ENCODE measurements around the gene RASAL2. TPM values are rescaled to one million over a fixed set of nuclear protein-coding genes. Genes with fewer than 3 reads are reported as not detected.
A peak's percentile ranks its signal among the peaks of the same experiment; 100 is the strongest.

RASAL2 gene
- total RNA-seq, 1 experiment from 2014 or later: 22.2 TPM

GRCh38 chr1:178379807-178380206 is 285.9 kb downstream of the RASAL2 start:
- H3K4ac ChIP-seq (ENCODE audit: low read depth, low read length): no peak overlapping the region
- no peaks in the 10 kb centered on the region for H4K20me1 ChIP-seq (ENCODE audit: control insufficient read depth, insufficient read depth, insufficient read length)
- H2BK12ac ChIP-seq (ENCODE audit: insufficient read length, low read depth, low read length): no peak overlapping the region
- H3K27ac ChIP-seq (ENCODE audit: insufficient read length, low read depth, low read length): no peak overlapping the region
- no peaks in the 10 kb centered on the region for H3K79me2 ChIP-seq (ENCODE audit: insufficient read depth, low read length)
- no peak overlapping the region for H4K5ac ChIP-seq (ENCODE audit: insufficient read length, low read depth, low read length)
- H3K9me3 Mint-ChIP-seq: no peaks in the 10 kb centered on the region
- no peak overlapping the region for H2BK120ac ChIP-seq (ENCODE audit: low read depth, low read length, poor library complexity, severe bottlenecking)
- H3K27me3 ChIP-seq (ENCODE audit: insufficient read depth, low read length): no peaks in the 10 kb centered on the region
- H4K91ac ChIP-seq (ENCODE audit: insufficient read length, low read depth, low read length): no peak overlapping the region
- no peak overlapping the region for H4K8ac ChIP-seq (replicated peaks; ENCODE audit: insufficient read length, low read depth, low read length)
- H3K36me3 Mint-ChIP-seq (ENCODE audit: insufficient read depth in 1 of 3, low read depth in 3 of 3): no peaks in the 10 kb centered on the region
- H3K56ac ChIP-seq (ENCODE audit: insufficient read length, low read depth, low read length): no peak overlapping the region
- no peak overlapping the region for H2BK5ac ChIP-seq (ENCODE audit: insufficient read length, low read length)
- WGBS (ENCODE audit: extremely low coverage, insufficient read length, low lambda C conversion rate): no CpG with 5 or more reads among the region's 14 CpGs
- no peak overlapping the region for H3K4me3 Mint-ChIP-seq
- no peaks in the 10 kb centered on the region for H3K9me3 ChIP-seq (ENCODE audit: control insufficient read depth, low read depth, low read length)
- H3K23ac ChIP-seq (ENCODE audit: insufficient read length, low read depth, low read length): no peak overlapping the region
- H3K23me2 ChIP-seq (ENCODE audit: insufficient read length, low read depth, low read length, poor library complexity, severe bottlenecking): no peaks in the 10 kb centered on the region
- TF ChIP-seq, protein P1, sequence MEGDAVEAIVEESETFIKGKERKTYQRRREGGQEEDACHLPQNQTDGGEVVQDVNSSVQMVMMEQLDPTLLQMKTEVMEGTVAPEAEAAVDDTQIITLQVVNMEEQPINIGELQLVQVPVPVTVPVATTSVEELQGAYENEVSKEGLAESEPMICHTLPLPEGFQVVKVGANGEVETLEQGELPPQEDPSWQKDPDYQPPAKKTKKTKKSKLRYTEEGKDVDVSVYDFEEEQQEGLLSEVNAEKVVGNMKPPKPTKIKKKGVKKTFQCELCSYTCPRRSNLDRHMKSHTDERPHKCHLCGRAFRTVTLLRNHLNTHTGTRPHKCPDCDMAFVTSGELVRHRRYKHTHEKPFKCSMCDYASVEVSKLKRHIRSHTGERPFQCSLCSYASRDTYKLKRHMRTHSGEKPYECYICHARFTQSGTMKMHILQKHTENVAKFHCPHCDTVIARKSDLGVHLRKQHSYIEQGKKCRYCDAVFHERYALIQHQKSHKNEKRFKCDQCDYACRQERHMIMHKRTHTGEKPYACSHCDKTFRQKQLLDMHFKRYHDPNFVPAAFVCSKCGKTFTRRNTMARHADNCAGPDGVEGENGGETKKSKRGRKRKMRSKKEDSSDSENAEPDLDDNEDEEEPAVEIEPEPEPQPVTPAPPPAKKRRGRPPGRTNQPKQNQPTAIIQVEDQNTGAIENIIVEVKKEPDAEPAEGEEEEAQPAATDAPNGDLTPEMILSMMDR (conservative IDR thresholded peaks at IDR 0.05): peak; percentile 88
- H2AFZ ChIP-seq (ENCODE audit: low read length): no peak overlapping the region
- no peak overlapping the region for H3K14ac ChIP-seq (ENCODE audit: insufficient read depth, low read length)
- H3K4me1 ChIP-seq (ENCODE audit: insufficient read depth, low read length): no peaks in the 10 kb centered on the region; the same call in 1 of the 2 replicates
- no peaks in the 10 kb centered on the region for H3K79me1 ChIP-seq (ENCODE audit: insufficient read depth, low read depth, low read length, poor library complexity, severe bottlenecking)
- H3K18ac ChIP-seq (ENCODE audit: insufficient read length, low read depth, low read length): no peak overlapping the region
- no peak overlapping the region for H3T11ph ChIP-seq (ENCODE audit: low read length)
- peaks cover 5 to 13% of the 10 kb centered on the region in 2 experiments for H3K4me1 Mint-ChIP-seq
- H3K4me2 ChIP-seq (ENCODE audit: insufficient read depth, insufficient read length, low read length): no peak overlapping the region
- no peak overlapping the region for H2BK15ac ChIP-seq (ENCODE audit: low read depth, low read length)
- no peak overlapping the region for H3K27ac Mint-ChIP-seq
- peak overlapping the region; percentile 45 for H2BK20ac ChIP-seq (ENCODE audit: low read depth, low read length, poor library complexity, severe bottlenecking)
- DNase-seq: peak; percentile 68
- H3K27me3 Mint-ChIP-seq (ENCODE audit: low read depth): no peaks in the 10 kb centered on the region
- no peak overlapping the region for H3K9ac ChIP-seq (ENCODE audit: extremely low read depth, insufficient read length, low read length)
- H2AK5ac ChIP-seq (ENCODE audit: insufficient read length, low read length): no peak overlapping the region
